GM12878 (cell line): ENCODE measurements around the gene FAM187B. TPM values are rescaled to one million over a fixed set of nuclear protein-coding genes. Genes with fewer than 3 reads are reported as not detected.
A peak's percentile ranks its signal among the peaks of the same experiment; 100 is the strongest.

Experiments used
- ATAC-seq: fragments of 200-7000 bp; cut with Tn5 transposase; 3 replicates; pipeline ENCODE4 v1.9.1; 2020; ENCODE audit warnings: mild to moderate bottlenecking, moderate library complexity
- BruUV-seq: library from RNA; stranded (reverse); fragments of 400-500 nt; replicated peaks from 2 replicates; lab custom pipeline; 2021; lab: Mats Ljungman, UMichigan
- CTCF ChIA-PET: fragments of 300-600 bp; sonication (Branson Sonifier 250); formaldehyde crosslinking; extraction: SDS; loops from one replicate; lab custom pipeline; 2021; ENCODE audit warnings: inconsistent platforms; lab: Yijun Ruan, JAX
- POLR2A ChIA-PET: fragments of 350-600 bp; formaldehyde crosslinking; extraction: SDS; loops from one replicate; lab custom pipeline; 2021; ENCODE audit warnings: inconsistent platforms; lab: Charles Lee
- RAD21 ChIA-PET: fragments of 300-600 bp; sonication (Branson Sonifier 250); formaldehyde crosslinking; loops from one replicate; lab custom pipeline; 2023; ENCODE audit warnings: antibody characterized with exemption; ENCODE audit not compliant: unreplicated experiment; lab: Charles Lee
- SMC1A ChIA-PET: fragments of 300-600 bp; sonication (Branson Sonifier 250); formaldehyde crosslinking; loops from one replicate; lab custom pipeline; 2023; ENCODE audit not compliant: unreplicated experiment, uncharacterized antibody; lab: Charles Lee
- DNase-seq: peaks from one replicate; pipeline ENCODE4 v3.0.0-alpha.2; 2011; ENCODE audit warnings: low read depth, low spot score
- FAIRE-seq: peaks from 3 replicates; lab custom pipeline; 2011; peaks lifted over from hg19 to GRCh38; lab: Jason Lieb, UNC
- H2AFZ ChIP-seq: 2 replicates; pipeline ENCODE4 v1.6.0; 2011; ENCODE audit warnings: low read depth, low read length, control low read depth; ENCODE audit not compliant: control insufficient read depth
- H3K27ac ChIP-seq: 2 replicates; pipeline ENCODE4 v1.5.1; 2011; ENCODE audit warnings: control low read depth; ENCODE audit not compliant: control insufficient read depth, insufficient read depth
- H3K27me3 ChIP-seq, 2 experiments: replicated peaks in 1 of 2; 2 replicates each; pipeline versions ENCODE4 v1.6.0 to v1.6.1; 2011; ENCODE audit warnings: low read length in 1 of 2; ENCODE audit not compliant: control insufficient read depth in 2 of 2, insufficient read depth in 2 of 2
- H3K36me3 ChIP-seq, 2 experiments: 2 replicates each; pipeline ENCODE4 v1.5.1; 2011; ENCODE audit warnings: low read length in 1 of 2; ENCODE audit not compliant: control insufficient read depth in 2 of 2, insufficient read depth in 2 of 2
- H3K4me1 ChIP-seq: 2 replicates; pipeline ENCODE4 v1.6.1; 2011; ENCODE audit warnings: mild to moderate bottlenecking, low read length, moderate library complexity, mixed read lengths; ENCODE audit not compliant: control insufficient read depth, insufficient read depth
- H3K4me2 ChIP-seq: 2 replicates; pipeline ENCODE4 v1.6.0; 2011; ENCODE audit warnings: control low read depth; ENCODE audit not compliant: control insufficient read depth, insufficient read depth
- H3K4me3 ChIP-seq: fragments of 200-600 bp; sonication (generic); 2 replicates; pipeline ENCODE4 v1.5.1; 2016
- H3K79me2 ChIP-seq: 2 replicates; pipeline ENCODE4 v1.6.0; 2011; ENCODE audit warnings: low read length; ENCODE audit not compliant: control insufficient read depth, insufficient read depth
- H3K9ac ChIP-seq: 2 replicates; pipeline ENCODE4 v1.8.0; 2011; ENCODE audit warnings: low read length, control low read depth, mixed read lengths; ENCODE audit not compliant: control insufficient read depth, insufficient read depth
- H3K9me3 ChIP-seq: replicated peaks from 3 replicates; pipeline ENCODE4 v1.5.1; 2011; ENCODE audit warnings: mild to moderate bottlenecking, low read length; ENCODE audit not compliant: control insufficient read depth, insufficient read depth
- H4K20me1 ChIP-seq: 2 replicates; pipeline ENCODE4 v1.6.0; 2011; ENCODE audit not compliant: control insufficient read depth, insufficient read depth
- BHLHE40 ChIP-seq, 2 experiments: fragments of 450-650 bp in 1 of 2; IDR thresholded peaks; 2 replicates each; pipeline ENCODE4 v1.6.1; 2011 to 2017; ENCODE audit warnings: low read depth in 2 of 2, borderline replicate concordance in 1 of 2, improper control_type of control experiment in 1 of 2, low read length in 1 of 2, mild to moderate bottlenecking in 1 of 2
- CREB1 ChIP-seq: IDR thresholded peaks from 2 replicates; pipeline ENCODE4 v1.6.1; 2012; ENCODE audit warnings: low read depth, mild to moderate bottlenecking, inconsistent platforms
- RAD21 ChIP-seq: IDR thresholded peaks from 2 replicates; pipeline ENCODE4 v1.6.1; 2011; ENCODE audit warnings: mild to moderate bottlenecking, low read depth, low read length, moderate library complexity; ENCODE audit not compliant: insufficient read depth
- RFX5 ChIP-seq: IDR thresholded peaks from 2 replicates; pipeline ENCODE4 v1.6.1; 2011; ENCODE audit warnings: low read depth, low read length, improper control_type of control experiment
- WGBS: methylation state at CpG from one replicate; pipeline ENCODE4 v1.1.6; 2016; ENCODE audit warnings: low lambda C conversion rate; ENCODE audit not compliant: insufficient replicate concordance, insufficient coverage; ENCODE audit errors: missing lambda C conversion rate; 5-methylcytosine and 5-hydroxymethylcytosine counted together
- in situ Hi-C: fragments of 300-500 bp; cut with MboI; formaldehyde crosslinking; loops from 9 replicates; pipeline ENCODE4 v1.14.3; 2018; ENCODE audit warnings: mixed read lengths
- intact Hi-C: fragments of 100-400 bp; cut with micrococcal nuclease; formaldehyde crosslinking; loops from one replicate; pipeline ENCODE4 v1.14.2; 2022; ENCODE audit not compliant: unreplicated experiment
- polyA plus RNA-seq, 11 experiments: library from polyadenylated mRNA; depleted of rRNA in 4 of 11; unstranded in 6 of 11; stranded (reverse) in 5 of 11; fragments of >200 nt; fragmentation: Nextera tagmentation in 4 of 11; fragmentation: Illumina TruSeq in 1 of 11; extraction: Ambion mirVana in 4 of 11; extraction: Trizol in 1 of 11; gene quantifications; 1 replicate in 1 of 11; 2 replicates in 10 of 11; pipeline versions ENCODE4 v1.2.1 to v1.2.3, GENCODE V29; 2011 to 2016; ENCODE audit warnings: inconsistent platforms in 2 of 11, missing spikeins in 2 of 11, low read depth in 1 of 11
- total RNA-seq, 4 experiments: library from RNA; depleted of rRNA in 3 of 4; stranded (reverse); fragments of >200 nt in 3 of 4; fragmentation: Illumina TruSeq in 1 of 4; extraction: Trizol in 1 of 4; gene quantifications; 2 replicates each; pipeline versions ENCODE4 v1.2.1 to v1.2.3, GENCODE V29; 2013 to 2021
- TF ChIP-seq, protein P1 (sequence below), 3 experiments: IDR thresholded peaks in 2 of 3; conservative IDR thresholded peaks in 1 of 3; 2 replicates each; pipeline ENCODE4 v1.5.1; 2011; ENCODE audit warnings: low read depth in 3 of 3, low read length in 3 of 3, mild to moderate bottlenecking in 3 of 3, control low read depth in 2 of 3, moderate library complexity in 2 of 3, inconsistent platforms in 1 of 3, mixed read lengths in 1 of 3; ENCODE audit not compliant: control insufficient read depth in 2 of 3, insufficient read depth in 1 of 3; ENCODE audit errors: extremely low read depth in 1 of 3
- TF ChIP-seq, protein P2 (sequence below): fragments of 150-350 bp; IDR thresholded peaks from 2 replicates; pipeline ENCODE4 v1.6.1; 2016; ENCODE audit warnings: low read depth, low read length

FAM187B gene
- total and polyA plus RNA-seq, 10 of the 15 experiments (the other 5 are each of a cell fraction or from before 2014, with no cell fraction given) = 0.05 TPM; not detected in 9

DNA sequence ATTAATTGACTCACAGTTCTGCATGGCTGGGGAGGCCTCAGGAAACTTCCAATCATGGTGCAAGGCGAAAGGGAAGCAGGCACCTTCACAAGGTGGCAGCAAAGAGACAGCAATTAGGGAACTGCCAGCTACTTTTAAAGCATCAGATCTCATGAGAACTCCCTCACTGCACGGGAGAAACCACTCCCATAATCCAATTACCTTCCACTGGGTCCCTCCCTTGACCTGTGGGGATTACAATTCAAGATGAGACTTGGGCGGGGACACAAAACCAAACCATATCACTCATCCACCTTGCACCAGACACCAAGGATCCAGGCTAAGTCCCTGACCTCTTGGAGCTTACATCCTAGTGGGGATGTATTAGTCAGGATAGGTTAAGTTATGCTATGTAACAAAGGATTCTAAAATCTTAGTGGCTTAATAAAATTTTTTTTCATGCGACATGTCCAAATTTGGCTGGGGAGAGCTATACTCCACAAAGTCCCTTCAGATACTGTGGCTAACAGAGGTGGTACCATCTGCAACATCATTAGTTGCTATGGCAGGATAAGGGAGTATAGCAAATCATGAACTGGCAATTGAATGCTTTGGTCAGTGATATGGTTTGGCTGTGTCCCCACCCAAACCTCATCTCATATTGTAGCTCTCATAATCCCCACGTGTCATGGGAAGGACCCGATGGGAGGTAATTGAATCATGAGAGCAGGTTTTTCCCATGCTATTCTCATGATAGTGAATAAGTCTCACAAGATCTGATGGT is 8.3 kb upstream of the FAM187B start:
- Histone ChIP-seq H3K27me3 (no peaks in the 10 kb centered on the region), H4K20me1 (no peaks in the 10 kb centered on the region), H3K4me3 (no peak overlapping the region), H3K27ac (no peak overlapping the region), H3K4me1 (peaks cover 7% of the 10 kb centered on the region; the same call in 1 of the 2 replicates), H3K9ac (no peak overlapping the region), H3K4me2 (no peak overlapping the region), H3K9me3 (peaks cover 3% of the 10 kb centered on the region; the same call in 1 of the 3 replicates), H2AFZ (no peak overlapping the region), H3K36me3 (no peaks in the 10 kb centered on the region), H3K79me2 (no peaks in the 10 kb centered on the region)
- DNase-seq (no peak), FAIRE-seq (no peak), ATAC-seq (peak; percentile 64)
- ChIA-PET RAD21 (interaction anchor here (0.9 to 1.8 kb wide), 6 partner anchors 28 to 258 kb away, joined by 3 to 6 read pairs (median 3); no protein-coding TSS in a partner anchor), SMC1A (interaction anchor here (0.7 to 1.1 kb wide), 7 partner anchors 11 to 95 kb away, joined by 3 to 4 read pairs (median 3); no protein-coding TSS in a partner anchor), CTCF (interaction anchor here (1.0 to 1.3 kb wide), 6 partner anchors 29 to 312 kb away, joined by 3 to 5 read pairs (median 3); partner anchors contain the start of gene FXYD7), POLR2A (interaction anchor here (0.7 to 1.1 kb wide), 4 partner anchors 34 to 279 kb away, joined by 3 to 8 read pairs (median 3); partner anchors contain the start of gene FXYD5)
- 50% methylated on average over 6 of the region's 6 CpGs for WGBS
- TF ChIP-seq CREB1 (peak; percentile 55; the same call in 1 of the 2 replicates), RAD21 (peak; percentile 8; the same call in 1 of the 2 replicates), BHLHE40 (IDR thresholded peaks at IDR 0.05; ENCODE audit: borderline replicate concordance in 1 of 2, low read depth in 2 of 2, low read length in 1 of 2) (no peak), RFX5 (peak; percentile 88)
- TF ChIP-seq, protein P1, sequence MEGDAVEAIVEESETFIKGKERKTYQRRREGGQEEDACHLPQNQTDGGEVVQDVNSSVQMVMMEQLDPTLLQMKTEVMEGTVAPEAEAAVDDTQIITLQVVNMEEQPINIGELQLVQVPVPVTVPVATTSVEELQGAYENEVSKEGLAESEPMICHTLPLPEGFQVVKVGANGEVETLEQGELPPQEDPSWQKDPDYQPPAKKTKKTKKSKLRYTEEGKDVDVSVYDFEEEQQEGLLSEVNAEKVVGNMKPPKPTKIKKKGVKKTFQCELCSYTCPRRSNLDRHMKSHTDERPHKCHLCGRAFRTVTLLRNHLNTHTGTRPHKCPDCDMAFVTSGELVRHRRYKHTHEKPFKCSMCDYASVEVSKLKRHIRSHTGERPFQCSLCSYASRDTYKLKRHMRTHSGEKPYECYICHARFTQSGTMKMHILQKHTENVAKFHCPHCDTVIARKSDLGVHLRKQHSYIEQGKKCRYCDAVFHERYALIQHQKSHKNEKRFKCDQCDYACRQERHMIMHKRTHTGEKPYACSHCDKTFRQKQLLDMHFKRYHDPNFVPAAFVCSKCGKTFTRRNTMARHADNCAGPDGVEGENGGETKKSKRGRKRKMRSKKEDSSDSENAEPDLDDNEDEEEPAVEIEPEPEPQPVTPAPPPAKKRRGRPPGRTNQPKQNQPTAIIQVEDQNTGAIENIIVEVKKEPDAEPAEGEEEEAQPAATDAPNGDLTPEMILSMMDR (IDR thresholded peaks at IDR 0.05 in 2 of 3, conservative IDR thresholded peaks at IDR 0.05 in 1 of 3; ENCODE audit: control insufficient read depth in 2 of 3, extremely low read depth in 1 of 3, insufficient read depth in 1 of 3, low read depth in 3 of 3, low read length in 3 of 3) = peak in 2 of 3 experiments; percentile 24 to 25; a peak in 4 of 6 replicates
- TF ChIP-seq, protein P2, sequence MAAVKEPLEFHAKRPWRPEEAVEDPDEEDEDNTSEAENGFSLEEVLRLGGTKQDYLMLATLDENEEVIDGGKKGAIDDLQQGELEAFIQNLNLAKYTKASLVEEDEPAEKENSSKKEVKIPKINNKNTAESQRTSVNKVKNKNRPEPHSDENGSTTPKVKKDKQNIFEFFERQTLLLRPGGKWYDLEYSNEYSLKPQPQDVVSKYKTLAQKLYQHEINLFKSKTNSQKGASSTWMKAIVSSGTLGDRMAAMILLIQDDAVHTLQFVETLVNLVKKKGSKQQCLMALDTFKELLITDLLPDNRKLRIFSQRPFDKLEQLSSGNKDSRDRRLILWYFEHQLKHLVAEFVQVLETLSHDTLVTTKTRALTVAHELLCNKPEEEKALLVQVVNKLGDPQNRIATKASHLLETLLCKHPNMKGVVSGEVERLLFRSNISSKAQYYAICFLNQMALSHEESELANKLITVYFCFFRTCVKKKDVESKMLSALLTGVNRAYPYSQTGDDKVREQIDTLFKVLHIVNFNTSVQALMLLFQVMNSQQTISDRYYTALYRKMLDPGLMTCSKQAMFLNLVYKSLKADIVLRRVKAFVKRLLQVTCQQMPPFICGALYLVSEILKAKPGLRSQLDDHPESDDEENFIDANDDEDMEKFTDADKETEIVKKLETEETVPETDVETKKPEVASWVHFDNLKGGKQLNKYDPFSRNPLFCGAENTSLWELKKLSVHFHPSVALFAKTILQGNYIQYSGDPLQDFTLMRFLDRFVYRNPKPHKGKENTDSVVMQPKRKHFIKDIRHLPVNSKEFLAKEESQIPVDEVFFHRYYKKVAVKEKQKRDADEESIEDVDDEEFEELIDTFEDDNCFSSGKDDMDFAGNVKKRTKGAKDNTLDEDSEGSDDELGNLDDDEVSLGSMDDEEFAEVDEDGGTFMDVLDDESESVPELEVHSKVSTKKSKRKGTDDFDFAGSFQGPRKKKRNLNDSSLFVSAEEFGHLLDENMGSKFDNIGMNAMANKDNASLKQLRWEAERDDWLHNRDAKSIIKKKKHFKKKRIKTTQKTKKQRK = no peak
- intact Hi-C loops = no loop called here
- no TSS peak for BruUV-seq
- in situ Hi-C loops = no loop called here
